Measurements from ENCODE around the gene KLC1.

The KLC1 gene

GRCh38 chr14:103668117-103668516, 39.1 kb downstream of the KLC1 start:
- no peak overlapping the region for H3K4me3 ChIP-seq (replicated peaks; ENCODE audit: low read depth, low read length)
- TF ChIP-seq CTCF (IDR thresholded peaks at IDR 0.05; ENCODE audit: low read depth, low read length, missing control alignments) = no peak
- DNase-seq (ENCODE audit: extremely low read depth, low read depth) = no peak

GRCh38 chr14:103669370-103669769, 40.4 kb downstream of the KLC1 start:
- no peak for TF ChIP-seq CTCF (IDR thresholded peaks at IDR 0.05; ENCODE audit: low read depth, low read length, missing control alignments)

GRCh38 chr14:103671911-103672310, 42.9 kb downstream of the KLC1 start:
- no peak for DNase-seq (ENCODE audit: extremely low read depth, low read depth)
- no peak overlapping the region for H3K4me3 ChIP-seq (replicated peaks; ENCODE audit: low read depth, low read length)
- no peak for TF ChIP-seq CTCF (IDR thresholded peaks at IDR 0.05; ENCODE audit: low read depth, low read length, missing control alignments)

More at GRCh38 chr14:103669370-103669769, 40.4 kb downstream of the KLC1 start:
- no peak overlapping the region for H3K4me3 ChIP-seq (replicated peaks; ENCODE audit: low read depth, low read length)
- DNase-seq (ENCODE audit: extremely low read depth, low read depth) = no peak

GRCh38 chr14:103675957-103676356, 46.9 kb downstream of the KLC1 start:
- no peak for TF ChIP-seq CTCF (IDR thresholded peaks at IDR 0.05; ENCODE audit: low read depth, low read length, missing control alignments)
- no peak for DNase-seq (ENCODE audit: extremely low read depth, low read depth)
- no peak overlapping the region for H3K4me3 ChIP-seq (replicated peaks; ENCODE audit: low read depth, low read length)

GRCh38 chr14:103676881-103677675, 48.1 kb downstream of the KLC1 start:
- no peak for TF ChIP-seq CTCF (IDR thresholded peaks at IDR 0.05; ENCODE audit: low read depth, low read length, missing control alignments)
- no peak for DNase-seq (ENCODE audit: extremely low read depth, low read depth)
- H3K4me3 ChIP-seq (replicated peaks; ENCODE audit: low read depth, low read length) = no peak overlapping the region

- peak; percentile 59 for TF ChIP-seq CTCF (IDR thresholded peaks at IDR 0.05; ENCODE audit: low read depth, low read length, missing control alignments)
- H3K4me3 ChIP-seq (replicated peaks; ENCODE audit: low read depth, low read length) = no peak overlapping the region
- DNase-seq (ENCODE audit: extremely low read depth, low read depth) = peak; percentile 10
Measured at GRCh38 chr14:103679351-103679750, 50.3 kb downstream of the KLC1 start.

Data from HFF-Myc (cell line).